H9 (cell line): Measurements from ENCODE around the gene GPR107. TPM values are rescaled to one million over a fixed set of nuclear protein-coding genes. Genes with fewer than 3 reads are reported as not detected.

Experiments used
- DNase-seq: peaks from one replicate; pipeline ENCODE4 v3.0.0-alpha.2; 2017
- H2AFZ ChIP-seq: one replicate; pipeline ENCODE4 v1.6.1; 2013; ENCODE audit warnings: mild to moderate bottlenecking, low read length, control low read depth, moderate library complexity
- H2AK5ac ChIP-seq: 2 replicates; pipeline ENCODE4 v1.6.1; 2013; ENCODE audit warnings: low read length, control low read depth, mixed read lengths; ENCODE audit not compliant: insufficient read length
- H2BK120ac ChIP-seq: one replicate; pipeline ENCODE4 v1.6.1; 2013; ENCODE audit warnings: low read depth, mild to moderate bottlenecking, low read length, control low read depth, inconsistent platforms; ENCODE audit not compliant: poor library complexity, severe bottlenecking
- H2BK12ac ChIP-seq: 2 replicates; pipeline ENCODE4 v1.6.1; 2013; ENCODE audit warnings: low read length, control low read depth, mixed read lengths, low read depth; ENCODE audit not compliant: insufficient read length
- H2BK15ac ChIP-seq: 2 replicates; pipeline ENCODE4 v1.6.1; 2013; ENCODE audit warnings: low read depth, low read length, control low read depth
- H2BK20ac ChIP-seq: one replicate; pipeline ENCODE4 v1.6.1; 2013; ENCODE audit warnings: low read depth, mild to moderate bottlenecking, low read length, control low read depth, inconsistent platforms; ENCODE audit not compliant: poor library complexity, severe bottlenecking
- H2BK5ac ChIP-seq: 2 replicates; pipeline ENCODE4 v1.6.1; 2013; ENCODE audit warnings: low read length, control low read depth, mixed read lengths; ENCODE audit not compliant: insufficient read length
- H3K14ac ChIP-seq: 2 replicates; pipeline ENCODE4 v1.6.1; 2013; ENCODE audit warnings: low read length, control low read depth; ENCODE audit not compliant: insufficient read depth
- H3K18ac ChIP-seq: 2 replicates; pipeline ENCODE4 v1.6.1; 2013; ENCODE audit warnings: low read depth, mild to moderate bottlenecking, mixed read lengths, low read length, control low read depth; ENCODE audit not compliant: insufficient read length
- H3K23ac ChIP-seq: 2 replicates; pipeline ENCODE4 v1.6.1; 2013; ENCODE audit warnings: low read length, control low read depth, mixed read lengths, low read depth; ENCODE audit not compliant: insufficient read length
- H3K23me2 ChIP-seq: 2 replicates; pipeline ENCODE4 v1.6.1; 2013; ENCODE audit warnings: low read depth, mild to moderate bottlenecking, mixed read lengths, low read length, control low read depth; ENCODE audit not compliant: insufficient read length, poor library complexity, severe bottlenecking
- H3K27ac ChIP-seq: 2 replicates; pipeline ENCODE4 v1.5.1; 2013; ENCODE audit warnings: low read length, control low read depth, mixed read lengths, low read depth; ENCODE audit not compliant: insufficient read length
- H3K27me3 ChIP-seq: 2 replicates; pipeline ENCODE4 v1.6.1; 2013; ENCODE audit warnings: low read length, control low read depth, inconsistent platforms; ENCODE audit not compliant: insufficient read depth
- H3K4ac ChIP-seq: 2 replicates; pipeline ENCODE4 v1.6.1; 2013; ENCODE audit warnings: low read depth, mild to moderate bottlenecking, control low read depth, inconsistent platforms, low read length, moderate library complexity
- H3K4me1 ChIP-seq: 2 replicates; pipeline ENCODE4 v1.6.1; 2013; ENCODE audit warnings: low read length, control low read depth, inconsistent platforms; ENCODE audit not compliant: insufficient read depth
- H3K4me2 ChIP-seq: 2 replicates; pipeline ENCODE4 v1.6.1; 2013; ENCODE audit warnings: low read length, control low read depth, mixed read lengths; ENCODE audit not compliant: insufficient read length, insufficient read depth
- H3K56ac ChIP-seq: 2 replicates; pipeline ENCODE4 v1.6.1; 2013; ENCODE audit warnings: low read depth, mild to moderate bottlenecking, mixed read lengths, low read length, control low read depth; ENCODE audit not compliant: insufficient read length
- H3K79me1 ChIP-seq: 2 replicates; pipeline ENCODE4 v1.6.1; 2013; ENCODE audit warnings: low read depth, mild to moderate bottlenecking, moderate library complexity, low read length, control low read depth, inconsistent platforms; ENCODE audit not compliant: insufficient read depth, poor library complexity, severe bottlenecking
- H3K79me2 ChIP-seq: 2 replicates; pipeline ENCODE4 v1.6.1; 2013; ENCODE audit warnings: low read length, control low read depth, inconsistent platforms; ENCODE audit not compliant: insufficient read depth
- H3K9ac ChIP-seq: 2 replicates; pipeline ENCODE4 v1.6.1; 2013; ENCODE audit warnings: low read length, control low read depth, mixed read lengths; ENCODE audit not compliant: insufficient read length; ENCODE audit errors: extremely low read depth
- H3K9me3 ChIP-seq: one replicate; pipeline ENCODE4 v1.6.1; 2013; ENCODE audit warnings: low read depth, low read length, inconsistent platforms; ENCODE audit not compliant: control insufficient read depth
- H3T11ph ChIP-seq: one replicate; pipeline ENCODE4 v1.6.1; 2013; ENCODE audit warnings: mild to moderate bottlenecking, low read length, control low read depth, inconsistent platforms
- H4K20me1 ChIP-seq: one replicate; pipeline ENCODE4 v1.6.1; 2013; ENCODE audit not compliant: control insufficient read depth, insufficient read length, insufficient read depth
- H4K5ac ChIP-seq: 2 replicates; pipeline ENCODE4 v1.6.1; 2013; ENCODE audit warnings: low read depth, mild to moderate bottlenecking, mixed read lengths, low read length, control low read depth; ENCODE audit not compliant: insufficient read length
- H4K8ac ChIP-seq: replicated peaks from 2 replicates; pipeline ENCODE4 v1.6.1; 2013; ENCODE audit warnings: low read length, control low read depth, mixed read lengths, low read depth; ENCODE audit not compliant: insufficient read length
- H4K91ac ChIP-seq: 2 replicates; pipeline ENCODE4 v1.6.1; 2013; ENCODE audit warnings: low read depth, mild to moderate bottlenecking, moderate library complexity, mixed read lengths, low read length, control low read depth; ENCODE audit not compliant: insufficient read length
- H3K27ac Mint-ChIP-seq, 3 experiments: 2 replicates in 2 of 3; 3 replicates in 1 of 3; pipeline ENCODE4 v1.8.0; 2020 to 2021; ENCODE audit warnings: mixed read lengths in 3 of 3, mild to moderate bottlenecking in 1 of 3, moderate library complexity in 1 of 3
- H3K27me3 Mint-ChIP-seq: 2 replicates; pipeline ENCODE4 v1.8.0; 2021; ENCODE audit warnings: low read depth, mild to moderate bottlenecking, moderate library complexity, mixed read lengths
- H3K36me3 Mint-ChIP-seq, 3 experiments: 2 replicates in 2 of 3; 3 replicates in 1 of 3; pipeline ENCODE4 v1.8.0; 2020 to 2021; ENCODE audit warnings: low read depth in 3 of 3, mixed read lengths in 3 of 3; ENCODE audit not compliant: insufficient read depth in 1 of 3
- H3K4me1 Mint-ChIP-seq, 2 experiments: 2 replicates each; pipeline ENCODE4 v1.8.0; 2020; ENCODE audit warnings: mixed read lengths in 2 of 2
- H3K4me3 Mint-ChIP-seq, 2 experiments: 2 replicates in 1 of 2; 3 replicates in 1 of 2; pipeline ENCODE4 v1.8.0; 2020 to 2021; ENCODE audit warnings: mild to moderate bottlenecking in 2 of 2, mixed read lengths in 2 of 2, moderate library complexity in 1 of 2
- H3K9me3 Mint-ChIP-seq, 2 experiments: 2 replicates in 1 of 2; 3 replicates in 1 of 2; pipeline ENCODE4 v1.8.0; 2020; ENCODE audit warnings: mild to moderate bottlenecking in 2 of 2, mixed read lengths in 2 of 2, moderate library complexity in 1 of 2
- CTCF ChIP-seq: fragments of 200-600 bp; sonication (generic); conservative IDR thresholded peaks from 3 replicates; pipeline ENCODE4 v1.8.0; 2021; ENCODE audit warnings: antibody characterized with exemption, mild to moderate bottlenecking
- WGBS: extraction: QIAGEN DNeasy Blood & Tissue Kit; methylation state at CpG from one replicate; pipeline ENCODE4 v1.1.7; 2013; ENCODE audit warnings: missing lambda C conversion rate, low lambda C conversion rate, mixed read lengths; ENCODE audit not compliant: insufficient read length; ENCODE audit errors: extremely low coverage; 5-methylcytosine and 5-hydroxymethylcytosine counted together
- total RNA-seq: library from RNA; stranded (reverse); gene quantifications from 2 replicates; pipeline ENCODE4 v1.2.1, GENCODE V29; 2021

The GPR107 gene
- total RNA-seq, 1 experiment from 2014 or later: 38.0 TPM

- no peak overlapping the region for H2BK15ac ChIP-seq
- TF ChIP-seq CTCF: no peak
- H4K8ac ChIP-seq: no peak overlapping the region
- Mint-ChIP-seq H3K27me3 (no peaks in the 10 kb centered on the region), H3K27ac (peak overlapping the region in 2 of 3 experiments; percentile 80 to 96; a peak in 4 of 7 replicates), H3K9me3 (no peaks in the 10 kb centered on the region; a peak in 1 of 5 replicates), H3K4me3 (no peak overlapping the region), H3K4me1 (peaks cover 33 to 41% of the 10 kb centered on the region in 2 experiments), H3K36me3 (peaks cover 0 to 27% (median 14%) of the 10 kb centered on the region in 3 experiments; a peak in 5 of 7 replicates)
- no peak overlapping the region for H4K91ac ChIP-seq
- peaks cover 2% of the 10 kb centered on the region for H4K20me1 ChIP-seq
- peak overlapping the region; percentile 6 for H3K4me2 ChIP-seq
- DNase-seq: no peak
- no peak overlapping the region for H3K4ac ChIP-seq
- no peak overlapping the region for H2BK12ac ChIP-seq
- H3K9ac ChIP-seq: no peak overlapping the region
- no peak overlapping the region for H3T11ph ChIP-seq
- no CpG with 5 or more reads among the region's 11 CpGs for WGBS
- no peak overlapping the region for H2AK5ac ChIP-seq
- H3K4me1 ChIP-seq: peaks cover 20% of the 10 kb centered on the region; the same call in 1 of the 2 replicates
- no peak overlapping the region for H2AFZ ChIP-seq
- H3K27ac ChIP-seq: no peak overlapping the region
- H3K9me3 ChIP-seq: no peaks in the 10 kb centered on the region
- H3K27me3 ChIP-seq: no peaks in the 10 kb centered on the region
- no peak overlapping the region for H2BK20ac ChIP-seq
- H2BK120ac ChIP-seq: no peak overlapping the region
- H3K18ac ChIP-seq: no peak overlapping the region
- no peaks in the 10 kb centered on the region for H3K79me1 ChIP-seq
- H3K56ac ChIP-seq: no peak overlapping the region
- no peak overlapping the region for H2BK5ac ChIP-seq
- no peak overlapping the region for H4K5ac ChIP-seq
- H3K23me2 ChIP-seq: no peaks in the 10 kb centered on the region
- H3K14ac ChIP-seq: no peak overlapping the region
- H3K23ac ChIP-seq: no peak overlapping the region
- no peaks in the 10 kb centered on the region for H3K79me2 ChIP-seq
These were observed 84.0 kb downstream of the GPR107 start for GRCh38 chr9:130137641-130138081.
